Stomach (tissue), 9 donors: ENCODE results near the gene CFAP206. TPM values are rescaled to one million over a fixed set of nuclear protein-coding genes. Genes with fewer than 3 reads are reported as not detected.
A peak's percentile ranks its signal among the peaks of the same experiment; 100 is the strongest.

ENCODE experiments used
- DNase-seq, 2 donors: peaks; one replicate each; pipeline versions ENCODE4 v3.0.0 to v3.0.0-alpha.2; 2013 to 2019
- H3K27ac ChIP-seq, 5 donors: fragments of 200-600 bp in 4 of 5; sonication (generic) in 4 of 5; one replicate each; pipeline ENCODE4 v1.5.1; 2013 to 2019; ENCODE audit warnings: mild to moderate bottlenecking in 1 of 5, moderate library complexity in 1 of 5
- H3K27me3 ChIP-seq, 3 donors: fragments of 200-600 bp; sonication (generic); one replicate each; pipeline ENCODE4 v1.5.1; 2017 to 2019; ENCODE audit warnings: mixed run types in 1 of 3
- H3K36me3 ChIP-seq, 4 donors: fragments of 200-600 bp; sonication (generic); 1 replicate in 3 of 4; 2 replicates in 1 of 4; pipeline ENCODE4 v1.5.1; 2016 to 2019
- H3K4me1 ChIP-seq, 4 donors: fragments of 200-600 bp; sonication (generic); one replicate each; pipeline ENCODE4 v1.5.1; 2016 to 2019
- H3K4me3 ChIP-seq, 4 donors: fragments of 200-600 bp; sonication (generic) in 3 of 4; one replicate each; pipeline ENCODE4 v1.5.1; 2016 to 2019; ENCODE audit warnings: mild to moderate bottlenecking in 1 of 4
- H3K9me3 ChIP-seq, 4 donors: fragments of 200-600 bp; sonication (generic); one replicate each; pipeline ENCODE4 v1.5.1; 2016 to 2019
- EP300 ChIP-seq: sonication (generic); formaldehyde crosslinking; IDR thresholded peaks from one replicate; pipeline ENCODE4 v1.6.1; 2017; ENCODE audit warnings: antibody characterized with exemption
- POLR2A ChIP-seq, 4 donors: fragments of 450-650 bp; IDR thresholded peaks; one replicate each; pipeline ENCODE4 v1.6.1; 2016; ENCODE audit warnings: antibody characterized with exemption in 4 of 4, control low read depth in 2 of 4, mild to moderate bottlenecking in 1 of 4, moderate library complexity in 1 of 4
- POLR2AphosphoS5 ChIP-seq, 3 donors: sonication (generic); formaldehyde crosslinking; IDR thresholded peaks; one replicate each; pipeline ENCODE4 v1.6.1; 2016; ENCODE audit warnings: antibody characterized with exemption in 3 of 3
- WGBS, 5 donors: extraction: QIAGEN DNeasy Blood & Tissue Kit in 3 of 5; methylation state at CpG; one replicate each; pipeline versions ENCODE4 v1.1.5 to v1.1.7; 2013 to 2018; 5-methylcytosine and 5-hydroxymethylcytosine counted together
- intact Hi-C: fragments of 100-400 bp; cut with DNase I; formaldehyde crosslinking; loops from one replicate; pipeline ENCODE4 v1.15.1; 2023; ENCODE audit warnings: low total_unique reads
- polyA plus RNA-seq, 3 donors: library from polyadenylated mRNA; stranded (reverse); fragments of 200-250 nt; gene quantifications; one replicate each; pipeline ENCODE4 v1.2.3, GENCODE V29; 2013
- total RNA-seq, 5 donors: library from RNA; depleted of rRNA; stranded (reverse); fragments of >200 nt; gene quantifications; one replicate each; pipeline versions ENCODE4 v1.1.0 to v1.2.3, GENCODE V29; 2014 to 2016
- TF ChIP-seq, protein P1 (sequence below), 7 experiments: fragments of 450-650 bp in 4 of 7; fragments of 200-600 bp in 3 of 7; sonication (generic) in 3 of 7; IDR thresholded peaks; one replicate each; pipeline ENCODE4 v1.5.1; 2016 to 2019; ENCODE audit warnings: antibody characterized with exemption in 7 of 7, control low read depth in 2 of 7, mild to moderate bottlenecking in 1 of 7
- donor health status: healthy with polysubstance abuse.
- donor health status: Bipolar disorder and iron deficiency.
- donor health status: healthy.

CFAP206 gene
- total and polyA plus RNA-seq, 8 donors: 0.08 to 0.18 TPM; not detected in 6

DNA sequence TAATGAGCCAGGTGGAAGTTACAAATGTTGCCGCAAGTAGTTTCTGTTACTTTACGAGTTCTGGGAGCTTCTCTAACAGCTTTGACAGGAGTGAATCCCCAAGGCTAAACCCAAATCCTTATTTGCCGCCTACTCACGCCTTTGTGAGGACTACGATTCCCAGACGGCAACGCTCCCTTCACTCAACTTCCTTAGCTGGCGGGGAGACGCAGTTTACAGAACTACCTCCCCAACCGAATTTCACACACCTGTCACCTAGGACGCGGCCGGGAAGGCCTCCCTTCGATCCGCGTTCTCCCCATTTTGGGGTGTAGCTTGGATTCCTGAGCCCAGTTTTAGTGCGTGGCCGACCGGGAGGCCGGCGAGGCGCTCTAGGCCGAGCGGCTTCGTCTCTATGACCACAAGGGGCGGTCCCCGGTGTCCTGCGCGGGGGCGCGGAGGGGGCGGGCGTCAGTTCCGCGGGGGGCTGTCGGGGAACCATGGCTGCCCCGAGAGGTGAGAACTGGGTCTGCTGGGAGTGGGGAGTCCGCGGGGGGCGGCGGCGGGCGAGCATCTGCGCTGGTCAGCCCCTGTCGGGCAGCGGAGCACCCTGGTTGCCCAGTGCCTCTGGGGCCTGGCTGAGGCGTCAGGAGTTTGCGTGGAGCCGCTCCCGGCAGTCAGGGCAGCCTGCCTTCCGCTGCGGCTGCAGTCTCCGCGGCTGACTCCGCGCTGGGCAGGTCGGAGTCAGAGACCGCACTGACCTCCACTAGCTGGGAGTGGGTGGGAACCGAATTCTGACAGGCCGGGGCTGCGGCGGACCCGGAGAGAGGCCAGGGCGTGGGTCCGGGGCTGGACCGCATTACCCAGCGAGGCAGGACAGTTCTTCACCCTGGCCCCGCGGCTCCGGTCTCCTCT is 65.0 kb downstream of the CFAP206 start, which contains the start of gene SLC35A1:
Gene SLC35A1 (plus strand): TSS at position 450 of the 894 bp plus-strand sequence. CDS start 30 bp downstream, at position 480.
- Histone ChIP-seq H3K36me3 (peaks cover 3 to 6% (median 4%) of the 10 kb centered on the region in 4 donors), H3K27ac (peak within 1 kb of the TSS; percentile 91 to 97 (median 95)), H3K27me3 (no peaks in the 10 kb centered on the region), H3K4me3 (peak within 1 kb of the TSS; percentile 79 to 92 (median 86)), H3K4me1 (peaks cover 8 to 37% (median 20%) of the 10 kb centered on the region in 4 donors), H3K9me3 (no peaks in the 10 kb centered on the region)
- peak; percentile 86 to 95 for DNase-seq
- intact Hi-C loops: loop anchor here (10.0 kb wide), 1 partner anchor 68 kb away; the partner anchor contains the start of gene CFAP206
- WGBS, 5 donors: 0 to 1% (median 0%) methylated on average over 30 to 70 of the region's 70 CpGs
- TF ChIP-seq, protein P1, sequence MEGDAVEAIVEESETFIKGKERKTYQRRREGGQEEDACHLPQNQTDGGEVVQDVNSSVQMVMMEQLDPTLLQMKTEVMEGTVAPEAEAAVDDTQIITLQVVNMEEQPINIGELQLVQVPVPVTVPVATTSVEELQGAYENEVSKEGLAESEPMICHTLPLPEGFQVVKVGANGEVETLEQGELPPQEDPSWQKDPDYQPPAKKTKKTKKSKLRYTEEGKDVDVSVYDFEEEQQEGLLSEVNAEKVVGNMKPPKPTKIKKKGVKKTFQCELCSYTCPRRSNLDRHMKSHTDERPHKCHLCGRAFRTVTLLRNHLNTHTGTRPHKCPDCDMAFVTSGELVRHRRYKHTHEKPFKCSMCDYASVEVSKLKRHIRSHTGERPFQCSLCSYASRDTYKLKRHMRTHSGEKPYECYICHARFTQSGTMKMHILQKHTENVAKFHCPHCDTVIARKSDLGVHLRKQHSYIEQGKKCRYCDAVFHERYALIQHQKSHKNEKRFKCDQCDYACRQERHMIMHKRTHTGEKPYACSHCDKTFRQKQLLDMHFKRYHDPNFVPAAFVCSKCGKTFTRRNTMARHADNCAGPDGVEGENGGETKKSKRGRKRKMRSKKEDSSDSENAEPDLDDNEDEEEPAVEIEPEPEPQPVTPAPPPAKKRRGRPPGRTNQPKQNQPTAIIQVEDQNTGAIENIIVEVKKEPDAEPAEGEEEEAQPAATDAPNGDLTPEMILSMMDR (IDR thresholded peaks at IDR 0.05): peak in 3 of 7 experiments; percentile 16 to 49 (median 22)
- peak in 2 of 4 donors; percentile 6 to 40 for TF ChIP-seq POLR2A (IDR thresholded peaks at IDR 0.05)
- no peak for TF ChIP-seq EP300
- peak in 2 of 3 donors; percentile 82 to 84 for TF ChIP-seq POLR2AphosphoS5 (IDR thresholded peaks at IDR 0.05)

DNA sequence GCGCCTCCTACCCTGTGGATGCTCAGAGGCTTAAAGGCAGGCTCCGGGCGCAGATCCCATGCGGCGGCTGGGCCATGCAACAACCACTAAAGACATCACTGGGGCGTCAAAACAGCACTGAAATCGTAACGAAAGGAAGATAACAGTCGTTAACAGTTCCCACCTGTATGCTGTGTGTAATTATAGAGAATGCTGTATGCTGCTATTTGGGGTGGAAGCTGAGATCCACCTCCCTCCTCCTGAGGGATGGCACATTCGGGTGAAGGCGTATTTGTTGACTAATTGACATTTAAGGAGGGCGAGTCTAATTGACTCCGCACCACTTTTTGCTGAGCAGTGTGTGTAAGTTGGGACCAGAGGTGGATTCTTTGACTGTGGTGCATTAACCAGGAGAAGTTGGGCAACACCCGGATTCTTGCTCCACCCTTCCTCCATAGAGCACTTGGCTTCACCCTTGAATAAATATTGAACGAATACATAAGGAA is 65.7 kb downstream of the CFAP206 start:
- 0 to 3% (median 2%) methylated on average over 12 to 15 of the region's 15 CpGs for WGBS, 5 donors
- Histone ChIP-seq H3K9me3 (no peaks in the 10 kb centered on the region), H3K27me3 (no peaks in the 10 kb centered on the region), H3K27ac (peak overlapping the region; percentile 91 to 97 (median 95)), H3K36me3 (peaks cover 8 to 13% (median 10%) of the 10 kb centered on the region in 4 donors), H3K4me3 (peak overlapping the region; percentile 79 to 92 (median 86)), H3K4me1 (peaks cover 8 to 37% (median 20%) of the 10 kb centered on the region in 4 donors)
- intact Hi-C loops: loop anchor here (10.0 kb wide), 1 partner anchor 69 kb away; the partner anchor contains the start of gene CFAP206
- peak; percentile 37 to 83 for DNase-seq
- TF ChIP-seq POLR2A (IDR thresholded peaks at IDR 0.05) (peak in 1 of 4 donors; percentile 2), POLR2AphosphoS5 (IDR thresholded peaks at IDR 0.05) (no peak)

DNA sequence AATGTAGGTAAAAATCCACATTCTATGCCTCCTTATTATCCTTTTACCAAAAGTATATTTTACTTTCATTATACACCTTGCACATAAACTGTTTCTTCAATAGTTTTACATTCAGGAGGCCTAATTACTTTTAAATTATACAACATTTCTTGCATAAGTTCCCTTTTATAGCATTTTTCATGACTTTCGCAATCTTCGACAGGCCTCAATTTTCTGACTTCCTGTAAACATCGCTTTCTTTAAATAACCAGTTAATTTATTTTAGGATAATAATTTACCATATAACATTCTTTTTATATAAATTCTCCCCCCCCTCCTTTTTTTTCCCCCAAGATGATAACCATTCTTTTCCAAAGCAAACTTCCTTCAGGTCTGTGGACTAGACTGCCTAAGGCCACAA is 74.2 kb downstream of the CFAP206 start:
- Histone ChIP-seq H3K4me3 (no peak overlapping the region), H3K36me3 (peaks cover 8 to 37% (median 32%) of the 10 kb centered on the region in 4 donors), H3K27ac (no peak overlapping the region), H3K4me1 (no peaks in the 10 kb centered on the region), H3K9me3 (peaks cover 0 to 9% (median 0%) of the 10 kb centered on the region in 4 donors), H3K27me3 (no peaks in the 10 kb centered on the region)
- WGBS, 5 donors: 73 to 82% (median 78%) methylated on average over 3 of the region's 3 CpGs
- DNase-seq: no peak
- intact Hi-C loops: loop anchor here (10.0 kb wide), 1 partner anchor 103 kb away; the partner anchor contains the start of gene RARS2
- TF ChIP-seq, protein P1 (IDR thresholded peaks at IDR 0.05): no peak
- TF ChIP-seq POLR2AphosphoS5 (IDR thresholded peaks at IDR 0.05) (no peak), EP300 (no peak), POLR2A (IDR thresholded peaks at IDR 0.05) (no peak)

DNA sequence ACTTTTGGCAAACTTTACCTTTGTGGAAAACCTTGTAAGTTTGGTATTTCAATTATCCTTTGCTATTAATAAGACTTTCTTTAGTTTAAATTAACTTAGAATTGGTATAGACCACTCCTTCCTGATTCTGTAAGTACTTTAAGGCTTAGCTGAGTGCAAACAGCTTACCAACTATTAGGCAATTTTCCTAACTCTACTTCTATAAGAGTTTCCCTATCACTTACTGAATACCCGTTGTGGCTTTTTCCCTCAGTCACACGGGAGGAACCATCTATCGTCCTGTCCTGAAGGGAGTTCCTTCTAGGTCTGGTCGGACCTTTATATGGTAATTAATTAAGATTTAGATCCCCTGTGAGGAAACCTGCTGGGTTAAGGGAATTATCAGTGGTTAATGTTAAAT is 74.6 kb downstream of the CFAP206 start:
- intact Hi-C loops: loop anchor here (10.0 kb wide), 1 partner anchor 102 kb away; the partner anchor contains the start of gene RARS2
- peaks cover 8 to 37% (median 31%) of the 10 kb centered on the region in 4 donors for H3K36me3 ChIP-seq

More for the DNA sequence above, 74.6 kb downstream of the CFAP206 start:
- H3K27ac ChIP-seq: no peak overlapping the region
- whole genome bisulfite sequencing, 5 donors: 47 to 82% (median 63%) methylated on average over 4 of the region's 4 CpGs
- TF ChIP-seq POLR2A (IDR thresholded peaks at IDR 0.05): no peak
- TF ChIP-seq EP300: no peak
- no peak for TF ChIP-seq POLR2AphosphoS5 (IDR thresholded peaks at IDR 0.05)
- TF ChIP-seq, protein P1 (IDR thresholded peaks at IDR 0.05): no peak
- no peaks in the 10 kb centered on the region for H3K4me1 ChIP-seq
- H3K9me3 ChIP-seq: peaks cover 0 to 9% (median 0%) of the 10 kb centered on the region in 4 donors
- no peaks in the 10 kb centered on the region for H3K27me3 ChIP-seq
- no peak overlapping the region for H3K4me3 ChIP-seq
- no peak for DNase-seq
